Tibial nerve (tissue), 4 donors: ENCODE results near the gene ZCCHC2.

ENCODE experiments used
- CTCF ChIP-seq, 5 experiments: fragments of 200-600 bp in 3 of 5; fragments of 450-650 bp in 2 of 5; sonication (generic) in 3 of 5; IDR thresholded peaks; one replicate each; pipeline ENCODE4 v1.5.1; 2016 to 2019; ENCODE audit warnings: antibody characterized with exemption in 5 of 5, mild to moderate bottlenecking in 3 of 5, moderate library complexity in 2 of 5
- EP300 ChIP-seq, 2 donors: sonication (generic); formaldehyde crosslinking; IDR thresholded peaks; one replicate each; pipeline ENCODE4 v1.6.1; 2017; ENCODE audit warnings: antibody characterized with exemption in 2 of 2, mild to moderate bottlenecking in 1 of 2
- POLR2A ChIP-seq, 2 donors: fragments of 450-650 bp; IDR thresholded peaks; one replicate each; pipeline ENCODE4 v1.6.1; 2017; ENCODE audit warnings: antibody characterized with exemption in 2 of 2, mild to moderate bottlenecking in 2 of 2, moderate library complexity in 2 of 2

- TF ChIP-seq CTCF (IDR thresholded peaks at IDR 0.05) (no peak), POLR2A (IDR thresholded peaks at IDR 0.05) (no peak), EP300 (IDR thresholded peaks at IDR 0.05) (no peak)
Observed at GRCh38 chr18:62551972-62552513, 29.2 kb downstream of the ZCCHC2 start.
